ENCODE results near the gene SMIM5. TPM values are rescaled to one million over a fixed set of nuclear protein-coding genes. Genes with fewer than 3 reads are reported as not detected.

The SMIM5 gene
- total RNA-seq, 1 experiment from 2014 or later = 0.24 TPM

DNA sequence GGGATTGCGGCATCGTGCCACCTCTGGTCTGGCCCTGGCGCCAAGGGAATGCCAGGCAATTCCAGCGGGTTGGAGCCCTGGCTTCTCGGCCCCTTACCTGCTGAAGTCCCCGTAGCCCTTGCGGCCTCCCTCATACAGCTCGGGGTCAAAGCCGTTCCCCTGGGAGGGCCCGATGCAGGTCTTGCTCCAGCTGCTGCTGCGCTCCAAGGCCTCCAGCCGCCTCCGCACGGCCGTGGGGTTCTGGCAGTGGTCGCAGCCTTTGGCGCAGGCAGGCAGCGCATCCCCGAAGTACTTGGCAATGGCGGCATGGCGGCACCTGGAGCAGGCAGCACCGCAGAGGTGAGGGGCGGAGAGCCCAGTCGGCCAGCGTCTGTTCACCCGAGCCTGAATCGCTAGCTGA, 1.9 kb upstream of the SMIM5 start:
- no peak overlapping the region for H2AK5ac ChIP-seq (ENCODE audit: insufficient read length, low read length)
- H2AFZ ChIP-seq (ENCODE audit: low read length) = no peak overlapping the region
- WGBS (ENCODE audit: extremely low coverage, insufficient read length, low lambda C conversion rate) = no CpG with 5 or more reads among the region's 27 CpGs
- H2BK5ac ChIP-seq (ENCODE audit: insufficient read length, low read length) = no peak overlapping the region
- H3K36me3 Mint-ChIP-seq (ENCODE audit: insufficient read depth in 1 of 3, low read depth in 3 of 3) = peaks cover 0 to 15% (median 2%) of the 10 kb centered on the region in 3 experiments; a peak in 4 of 7 replicates
- H3K9me3 ChIP-seq (ENCODE audit: control insufficient read depth, low read depth, low read length) = no peaks in the 10 kb centered on the region
- no peak overlapping the region for H3K23ac ChIP-seq (ENCODE audit: insufficient read length, low read depth, low read length)
- no peak overlapping the region for H4K5ac ChIP-seq (ENCODE audit: insufficient read length, low read depth, low read length)
- no peaks in the 10 kb centered on the region for H3K79me2 ChIP-seq (ENCODE audit: insufficient read depth, low read length)
- H3T11ph ChIP-seq (ENCODE audit: low read length) = no peak overlapping the region
- no peak overlapping the region for H3K27ac ChIP-seq (ENCODE audit: insufficient read length, low read depth, low read length)
- no peak overlapping the region for H3K4me3 Mint-ChIP-seq
- H4K20me1 ChIP-seq (ENCODE audit: control insufficient read depth, insufficient read depth, insufficient read length) = no peaks in the 10 kb centered on the region
- no peak overlapping the region for H2BK12ac ChIP-seq (ENCODE audit: insufficient read length, low read depth, low read length)
- peaks cover 16 to 21% of the 10 kb centered on the region in 2 experiments for H3K4me1 Mint-ChIP-seq
- no peak overlapping the region for H4K8ac ChIP-seq (replicated peaks; ENCODE audit: insufficient read length, low read depth, low read length)
- H2BK20ac ChIP-seq (ENCODE audit: low read depth, low read length, poor library complexity, severe bottlenecking) = no peak overlapping the region
- no peaks in the 10 kb centered on the region; the same call in 1 of the 2 replicates for H3K4me1 ChIP-seq (ENCODE audit: insufficient read depth, low read length)
- H3K79me1 ChIP-seq (ENCODE audit: insufficient read depth, low read depth, low read length, poor library complexity, severe bottlenecking) = no peaks in the 10 kb centered on the region
- no peak overlapping the region; the same call in 1 of the 2 replicates for H3K14ac ChIP-seq (ENCODE audit: insufficient read depth, low read length)
- TF ChIP-seq, protein P1, sequence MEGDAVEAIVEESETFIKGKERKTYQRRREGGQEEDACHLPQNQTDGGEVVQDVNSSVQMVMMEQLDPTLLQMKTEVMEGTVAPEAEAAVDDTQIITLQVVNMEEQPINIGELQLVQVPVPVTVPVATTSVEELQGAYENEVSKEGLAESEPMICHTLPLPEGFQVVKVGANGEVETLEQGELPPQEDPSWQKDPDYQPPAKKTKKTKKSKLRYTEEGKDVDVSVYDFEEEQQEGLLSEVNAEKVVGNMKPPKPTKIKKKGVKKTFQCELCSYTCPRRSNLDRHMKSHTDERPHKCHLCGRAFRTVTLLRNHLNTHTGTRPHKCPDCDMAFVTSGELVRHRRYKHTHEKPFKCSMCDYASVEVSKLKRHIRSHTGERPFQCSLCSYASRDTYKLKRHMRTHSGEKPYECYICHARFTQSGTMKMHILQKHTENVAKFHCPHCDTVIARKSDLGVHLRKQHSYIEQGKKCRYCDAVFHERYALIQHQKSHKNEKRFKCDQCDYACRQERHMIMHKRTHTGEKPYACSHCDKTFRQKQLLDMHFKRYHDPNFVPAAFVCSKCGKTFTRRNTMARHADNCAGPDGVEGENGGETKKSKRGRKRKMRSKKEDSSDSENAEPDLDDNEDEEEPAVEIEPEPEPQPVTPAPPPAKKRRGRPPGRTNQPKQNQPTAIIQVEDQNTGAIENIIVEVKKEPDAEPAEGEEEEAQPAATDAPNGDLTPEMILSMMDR (conservative IDR thresholded peaks at IDR 0.05) = no peak
- H3K4ac ChIP-seq (ENCODE audit: low read depth, low read length) = no peak overlapping the region
- H3K9me3 Mint-ChIP-seq = no peaks in the 10 kb centered on the region
- no peak overlapping the region for H3K9ac ChIP-seq (ENCODE audit: extremely low read depth, insufficient read length, low read length)
- no peak overlapping the region for H2BK15ac ChIP-seq (ENCODE audit: low read depth, low read length)
- H3K56ac ChIP-seq (ENCODE audit: insufficient read length, low read depth, low read length) = no peak overlapping the region
- no peak for DNase-seq
- no peak overlapping the region for H3K4me2 ChIP-seq (ENCODE audit: insufficient read depth, insufficient read length, low read length)
- H3K27ac Mint-ChIP-seq = no peak overlapping the region
- H3K27me3 ChIP-seq (ENCODE audit: insufficient read depth, low read length) = no peaks in the 10 kb centered on the region
- no peaks in the 10 kb centered on the region for H3K27me3 Mint-ChIP-seq (ENCODE audit: low read depth)
- H3K18ac ChIP-seq (ENCODE audit: insufficient read length, low read depth, low read length) = no peak overlapping the region
- no peak overlapping the region for H4K91ac ChIP-seq (ENCODE audit: insufficient read length, low read depth, low read length)
- no peak overlapping the region for H2BK120ac ChIP-seq (ENCODE audit: low read depth, low read length, poor library complexity, severe bottlenecking)
- no peaks in the 10 kb centered on the region for H3K23me2 ChIP-seq (ENCODE audit: insufficient read length, low read depth, low read length, poor library complexity, severe bottlenecking)

All from H9 (cell line).